Adipocyte (in vitro differentiated cells): Measurements from ENCODE around the gene MCTP1.
A peak's percentile ranks its signal among the peaks of the same experiment; 100 is the strongest.

Experiments used
- DNase-seq: peaks from one replicate; pipeline ENCODE4 v3.0.0-alpha.2; 2015; ENCODE audit warnings: low read depth
- H3K27me3 ChIP-seq: replicated peaks from 2 replicates; pipeline ENCODE4 v1.7.0; 2013; ENCODE audit warnings: mild to moderate bottlenecking, low read length, moderate library complexity; ENCODE audit not compliant: control insufficient read depth, insufficient read depth
- H3K36me3 ChIP-seq: 2 replicates; pipeline ENCODE4 v1.7.0; 2013; ENCODE audit warnings: low read length, mild to moderate bottlenecking, moderate library complexity; ENCODE audit not compliant: control insufficient read depth, insufficient read depth, severe bottlenecking
- H3K4me1 ChIP-seq: 2 replicates; pipeline ENCODE4 v1.7.0; 2013; ENCODE audit warnings: mild to moderate bottlenecking, low read length, moderate library complexity; ENCODE audit not compliant: control insufficient read depth, insufficient read depth
- H3K4me3 ChIP-seq: 2 replicates; pipeline ENCODE4 v1.7.0; 2013; ENCODE audit warnings: mild to moderate bottlenecking, low read length, moderate library complexity
- H3K9ac ChIP-seq: 2 replicates; pipeline ENCODE4 v1.7.0; 2013; ENCODE audit warnings: mild to moderate bottlenecking, low read length, moderate library complexity
- H3K9me3 ChIP-seq: 2 replicates; pipeline ENCODE4 v1.7.0; 2013; ENCODE audit warnings: mild to moderate bottlenecking, low read length, moderate library complexity; ENCODE audit not compliant: control insufficient read depth

The MCTP1 gene

DNA sequence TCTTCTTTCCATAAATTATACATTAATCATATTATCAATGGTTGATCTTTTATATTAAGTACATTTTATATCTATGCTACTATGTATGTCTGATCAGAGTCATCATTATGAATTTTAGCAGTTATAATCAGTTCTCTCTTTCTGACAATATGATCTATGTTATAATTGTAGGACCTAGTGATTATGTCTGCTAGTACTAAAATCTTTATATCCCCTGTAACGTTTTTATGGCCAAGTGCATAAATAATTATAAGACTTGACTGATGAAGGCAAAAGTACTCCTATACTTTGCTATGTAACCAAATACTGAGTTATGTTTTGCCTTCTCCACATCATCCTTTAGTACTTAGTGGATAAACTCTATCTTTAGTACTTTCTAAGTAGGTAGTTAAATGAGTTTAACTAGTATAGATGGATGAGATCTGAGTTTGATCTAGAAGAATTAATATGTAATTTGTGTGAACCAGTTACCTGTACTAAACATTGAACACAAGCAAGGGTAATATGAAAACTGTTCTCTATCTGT is 591.0 kb downstream of the MCTP1 start:
- peak; percentile 2 for DNase-seq
- H3K4me3 ChIP-seq = no peak overlapping the region
- peaks cover 32% of the 10 kb centered on the region for H3K4me1 ChIP-seq
- no peaks in the 10 kb centered on the region for H3K27me3 ChIP-seq
- no peak overlapping the region for H3K9ac ChIP-seq
- no peaks in the 10 kb centered on the region for H3K9me3 ChIP-seq
- H3K36me3 ChIP-seq = no peaks in the 10 kb centered on the region

DNA sequence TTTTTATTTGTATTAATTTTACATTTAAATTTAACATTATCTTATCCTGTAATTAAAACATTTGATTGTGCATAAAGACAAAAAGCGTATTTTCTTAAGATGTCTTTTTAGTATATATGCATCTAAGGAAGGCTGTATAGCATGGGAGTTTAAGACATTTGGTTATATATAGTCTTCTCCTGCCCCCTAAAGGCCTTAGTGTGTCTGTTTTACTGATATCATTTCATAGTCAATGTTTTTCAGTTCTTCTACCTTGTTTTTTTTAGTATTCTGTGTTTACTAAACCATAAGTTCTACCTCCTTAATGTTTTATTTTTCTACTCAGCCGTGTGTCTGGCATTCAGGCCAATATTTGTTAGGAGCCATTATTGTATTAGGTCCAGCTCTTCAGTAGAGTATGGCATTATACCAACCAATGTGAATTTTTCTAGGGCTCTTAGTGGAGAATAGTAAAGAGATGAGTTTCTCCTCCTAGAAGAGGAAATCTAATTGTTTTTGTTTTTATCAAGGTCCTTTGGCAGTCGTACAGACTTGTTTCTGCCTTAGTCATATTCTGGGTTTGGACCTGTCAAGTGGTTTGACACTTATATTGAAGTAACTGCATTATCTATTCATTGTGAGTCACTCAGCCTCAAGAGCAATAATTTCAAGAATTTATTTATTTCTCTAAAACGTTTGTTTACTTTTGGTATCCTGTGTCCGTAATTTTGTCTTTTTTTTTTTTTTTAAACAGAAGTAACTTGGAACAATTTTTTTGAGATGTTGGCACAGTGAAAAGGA is 591.7 kb downstream of the MCTP1 start:
- Histone ChIP-seq H3K4me3 (peak overlapping the region; percentile 9), H3K36me3 (no peaks in the 10 kb centered on the region), H3K9ac (no peak overlapping the region), H3K9me3 (no peaks in the 10 kb centered on the region), H3K27me3 (no peaks in the 10 kb centered on the region), H3K4me1 (peaks cover 32% of the 10 kb centered on the region)
- peak; percentile 78 for DNase-seq

DNA sequence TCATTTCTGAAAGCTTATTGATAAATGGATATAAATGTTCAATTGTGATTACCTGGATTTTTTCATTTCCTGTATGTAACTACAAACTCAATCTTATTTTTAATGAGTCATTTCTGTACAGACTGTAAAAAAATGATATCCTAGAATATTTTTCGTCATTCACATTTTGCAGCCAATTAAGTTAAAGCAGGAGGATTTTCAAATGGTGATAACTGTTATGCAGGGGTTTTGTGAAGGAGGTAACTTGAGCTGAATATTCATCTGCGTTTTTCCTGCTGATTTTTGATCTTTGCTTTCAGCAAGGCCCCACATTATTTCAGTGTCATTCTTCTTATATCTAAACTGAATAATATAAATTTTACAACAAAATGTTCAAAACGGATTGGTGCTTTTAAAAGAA is 592.3 kb downstream of the MCTP1 start:
- no peak for DNase-seq
- Histone ChIP-seq H3K4me3 (no peak overlapping the region), H3K9me3 (no peaks in the 10 kb centered on the region), H3K27me3 (no peaks in the 10 kb centered on the region), H3K4me1 (peaks cover 32% of the 10 kb centered on the region), H3K36me3 (peaks cover under 1% of the 10 kb centered on the region), H3K9ac (no peak overlapping the region)

DNA sequence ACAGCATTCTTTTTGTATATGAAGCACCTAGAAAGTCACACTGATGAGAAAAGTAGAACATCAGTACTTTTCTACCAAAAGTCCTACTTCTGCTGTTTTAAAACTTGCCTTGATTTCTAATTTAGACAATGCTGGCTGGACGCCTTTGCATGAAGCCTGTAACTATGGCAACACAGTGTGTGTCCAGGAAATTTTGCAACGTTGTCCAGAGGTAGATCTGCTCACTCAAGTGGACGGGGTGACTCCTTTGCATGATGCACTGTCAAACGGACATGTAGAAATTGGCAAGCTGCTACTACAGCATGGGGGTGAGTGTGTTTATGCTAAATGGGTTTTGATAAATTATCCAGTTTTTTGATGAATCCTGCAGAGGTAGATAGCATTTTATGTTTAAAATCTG is 592.9 kb downstream of the MCTP1 start:
- DNase-seq = peak; percentile 47
- Histone ChIP-seq H3K9me3 (no peaks in the 10 kb centered on the region), H3K36me3 (peaks cover 6% of the 10 kb centered on the region), H3K4me3 (no peak overlapping the region), H3K4me1 (peaks cover 32% of the 10 kb centered on the region), H3K9ac (no peak overlapping the region), H3K27me3 (no peaks in the 10 kb centered on the region)

DNA sequence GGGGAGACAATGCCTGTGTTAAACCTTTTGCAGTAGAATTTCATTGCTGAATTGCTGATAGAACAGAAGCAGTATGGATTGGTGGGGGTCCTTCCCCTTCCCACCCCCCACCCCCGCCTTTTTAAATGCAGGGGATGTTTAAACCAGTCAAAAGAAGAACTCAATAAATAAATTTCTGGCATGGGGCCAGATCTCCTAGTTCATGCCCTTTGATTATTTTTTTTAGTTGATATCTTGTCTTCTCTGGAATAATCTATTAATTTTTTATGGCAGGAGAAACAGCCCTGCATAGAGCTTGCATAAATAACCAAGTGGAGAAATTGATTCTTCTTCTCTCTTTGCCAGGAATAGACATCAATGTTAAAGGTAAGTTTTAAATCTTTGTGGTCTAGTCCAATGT is 593.6 kb downstream of the MCTP1 start:
- no peak for DNase-seq
- peaks cover 32% of the 10 kb centered on the region for H3K4me1 ChIP-seq
- no peak overlapping the region for H3K9ac ChIP-seq
- H3K9me3 ChIP-seq = no peaks in the 10 kb centered on the region
- H3K27me3 ChIP-seq = no peaks in the 10 kb centered on the region
- no peak overlapping the region for H3K4me3 ChIP-seq
- H3K36me3 ChIP-seq = peaks cover 6% of the 10 kb centered on the region

DNA sequence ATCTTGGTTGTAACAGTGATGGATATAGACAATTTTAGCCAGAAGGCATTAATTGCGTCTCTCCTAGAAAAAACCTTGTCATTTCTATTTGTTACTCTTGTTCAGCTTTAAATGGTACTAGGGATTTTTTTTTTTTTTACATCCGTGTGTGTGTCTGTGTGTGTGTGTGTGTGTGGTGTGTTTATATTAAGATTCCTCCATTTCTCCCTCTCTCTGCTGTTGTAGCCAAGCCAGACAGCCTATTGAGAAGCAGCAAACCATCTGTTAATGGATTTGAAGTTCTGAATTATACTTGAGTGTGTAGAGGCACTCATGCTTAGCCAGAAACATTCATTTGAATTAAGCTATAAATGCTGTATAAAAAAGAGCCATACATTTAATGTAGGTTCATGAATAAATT is 594.1 kb downstream of the MCTP1 start:
- H3K36me3 ChIP-seq = peaks cover 6% of the 10 kb centered on the region
- no peaks in the 10 kb centered on the region for H3K27me3 ChIP-seq
- peaks cover 32% of the 10 kb centered on the region for H3K4me1 ChIP-seq
- H3K4me3 ChIP-seq = no peak overlapping the region
- no peak overlapping the region for H3K9ac ChIP-seq
- no peak for DNase-seq
- no peaks in the 10 kb centered on the region for H3K9me3 ChIP-seq

DNA sequence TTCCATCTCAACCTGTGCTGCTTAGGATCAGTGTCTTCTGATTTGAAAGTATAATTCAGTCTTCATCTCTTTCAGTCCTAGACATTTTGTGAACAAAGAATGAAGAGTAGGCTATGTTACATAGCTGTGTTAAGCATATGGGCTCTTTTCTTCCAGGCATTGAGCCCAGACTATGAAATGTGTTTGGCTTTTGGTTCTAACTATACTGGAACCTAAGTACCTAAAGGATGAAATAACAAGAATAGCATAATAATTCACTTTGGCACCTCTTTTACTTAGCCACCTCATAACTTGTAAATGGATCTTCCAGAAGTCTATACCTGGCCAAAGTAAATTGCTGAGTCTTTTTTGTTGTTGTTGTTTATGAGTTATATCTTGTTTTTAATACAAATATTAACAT is 595.0 kb downstream of the MCTP1 start:
- DNase-seq = no peak
- Histone ChIP-seq H3K9me3 (no peaks in the 10 kb centered on the region), H3K4me3 (no peak overlapping the region), H3K4me1 (peaks cover 27% of the 10 kb centered on the region), H3K9ac (no peak overlapping the region), H3K27me3 (no peaks in the 10 kb centered on the region), H3K36me3 (peaks cover 6% of the 10 kb centered on the region)

DNA sequence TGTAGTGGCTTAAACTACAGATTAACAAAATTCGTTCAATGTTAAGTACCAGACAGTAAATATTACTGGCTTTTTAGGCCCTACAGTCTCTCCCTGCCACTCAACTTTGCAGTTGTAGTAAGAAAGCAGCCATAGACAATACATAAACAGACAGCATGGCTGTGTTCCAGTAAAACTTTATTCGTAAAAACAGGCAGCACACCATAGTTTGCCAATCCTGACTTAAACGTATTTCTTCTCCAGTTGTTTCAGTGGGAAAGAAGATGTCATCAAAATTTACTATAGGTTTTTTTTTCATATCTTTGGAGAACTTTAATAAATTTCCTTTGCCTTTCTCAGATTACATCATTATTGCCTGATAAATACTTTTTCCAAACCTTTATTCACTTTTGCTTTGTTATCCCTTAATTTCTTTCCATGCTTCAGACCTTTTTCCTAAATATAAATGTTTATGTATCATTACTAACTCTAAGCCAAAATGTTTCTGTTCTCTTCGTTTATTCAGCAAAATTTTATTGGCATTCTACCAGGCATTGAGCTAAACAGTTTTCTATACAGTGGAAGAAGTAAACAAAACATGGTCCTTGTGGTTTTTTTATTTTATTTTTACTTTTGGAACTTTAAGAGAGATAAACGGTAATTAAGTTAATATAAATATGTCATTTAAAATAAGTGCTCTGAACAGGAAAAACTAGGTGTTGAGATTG is 601.9 kb downstream of the MCTP1 start:
- H3K4me1 ChIP-seq = no peaks in the 10 kb centered on the region
- H3K36me3 ChIP-seq = peaks cover 6% of the 10 kb centered on the region
- H3K9ac ChIP-seq = no peak overlapping the region
- no peak overlapping the region for H3K4me3 ChIP-seq
- no peak for DNase-seq
- no peaks in the 10 kb centered on the region for H3K9me3 ChIP-seq
- no peaks in the 10 kb centered on the region for H3K27me3 ChIP-seq

DNA sequence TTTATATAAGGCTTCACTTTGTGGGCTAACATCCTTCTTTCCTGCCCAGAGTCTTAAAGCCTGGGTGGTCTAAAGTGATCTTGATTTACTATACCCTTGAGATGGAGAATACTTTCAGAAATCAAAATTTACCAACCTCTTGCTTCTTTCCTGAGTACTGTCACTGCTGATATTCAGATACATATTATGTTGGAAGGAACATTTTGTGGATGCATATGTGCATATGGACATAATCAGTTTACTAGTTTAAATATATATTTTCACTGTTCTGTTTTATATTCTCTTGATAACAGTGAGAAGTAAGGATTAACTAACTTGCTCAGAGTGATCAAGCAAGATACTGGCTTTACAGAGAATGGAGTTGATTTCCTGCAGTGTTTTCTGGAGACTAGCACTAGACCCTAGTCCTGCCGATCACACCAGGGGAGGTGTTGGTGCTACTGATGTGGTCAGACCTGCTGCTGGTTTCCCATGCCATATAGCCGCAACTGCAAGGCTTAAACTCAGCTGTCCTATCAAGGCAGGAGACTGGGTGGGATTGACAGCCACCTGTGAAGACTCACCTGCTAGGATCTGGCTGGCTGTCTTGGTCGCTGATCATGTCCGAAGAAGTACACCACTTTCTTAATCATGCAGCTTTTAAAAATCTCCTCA is 608.8 kb downstream of the MCTP1 start:
- H3K27me3 ChIP-seq = no peaks in the 10 kb centered on the region
- peaks cover 6% of the 10 kb centered on the region for H3K36me3 ChIP-seq
- H3K4me3 ChIP-seq = no peak overlapping the region
- no peaks in the 10 kb centered on the region for H3K9me3 ChIP-seq
- no peak for DNase-seq
- peaks cover 10% of the 10 kb centered on the region for H3K4me1 ChIP-seq
- H3K9ac ChIP-seq = no peak overlapping the region

DNA sequence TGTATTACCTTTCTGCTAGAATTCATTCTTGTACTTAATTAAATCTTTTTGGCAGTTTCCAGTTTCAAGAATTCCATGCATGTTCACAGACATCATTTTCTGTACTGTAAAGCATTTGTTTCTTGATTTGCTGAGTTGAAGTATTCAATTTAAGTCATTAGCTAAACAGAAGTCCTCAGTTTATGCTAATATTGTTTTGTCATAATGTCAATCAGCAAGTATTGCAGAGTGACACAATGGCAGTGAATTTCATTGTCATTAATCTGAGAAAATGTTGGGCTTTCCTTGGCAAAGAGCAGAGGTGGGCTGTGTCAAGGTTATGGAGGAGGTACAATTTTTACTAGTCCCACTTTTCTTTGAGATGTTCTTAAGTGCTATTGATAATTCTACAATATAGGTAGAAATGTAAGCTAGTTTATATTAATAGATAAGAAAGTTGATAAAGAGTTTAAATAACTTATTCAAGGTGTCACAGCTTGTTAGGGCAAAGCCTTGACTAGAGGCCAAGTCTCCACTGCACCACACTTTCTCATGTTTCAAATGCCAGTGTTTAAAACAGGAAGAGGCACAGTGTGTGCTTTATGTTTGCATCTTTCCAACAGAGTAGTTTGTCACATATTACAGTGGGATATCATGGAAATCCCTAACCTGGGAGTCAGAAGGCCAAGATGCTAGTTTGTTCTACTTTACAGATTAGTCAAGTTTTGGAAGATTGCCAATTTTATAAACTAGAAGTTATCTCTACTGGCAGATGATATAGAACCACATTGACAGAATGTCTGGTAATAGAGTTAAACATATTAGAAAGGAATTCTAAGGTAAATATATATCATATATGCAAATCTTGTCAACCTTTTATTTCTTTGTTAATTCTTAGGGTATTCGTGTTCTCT is 610.2 kb downstream of the MCTP1 start:
- Histone ChIP-seq H3K4me3 (no peak overlapping the region), H3K4me1 (peaks cover 10% of the 10 kb centered on the region), H3K27me3 (no peaks in the 10 kb centered on the region), H3K9me3 (no peaks in the 10 kb centered on the region), H3K9ac (no peak overlapping the region), H3K36me3 (peaks cover 6% of the 10 kb centered on the region)
- DNase-seq = peak; percentile 23
